Neutrophil (primary cell): ENCODE measurements around the gene MAGEB1.

Experiments used
- H3K27ac ChIP-seq: fragments of 200-600 bp; sonication (generic); 2 replicates; pipeline ENCODE4 v1.5.1; 2016; ENCODE audit warnings: mild to moderate bottlenecking, moderate library complexity
- H3K27me3 ChIP-seq: fragments of 200-600 bp; sonication (generic); 2 replicates; pipeline ENCODE4 v1.6.0; 2016; ENCODE audit warnings: mild to moderate bottlenecking
- H3K36me3 ChIP-seq: fragments of 200-600 bp; sonication (generic); 2 replicates; pipeline ENCODE4 v1.5.1; 2017
- H3K4me1 ChIP-seq, 2 experiments: fragments of 200-600 bp in 1 of 2; sonication (generic) in 1 of 2; 1 replicate in 1 of 2; 2 replicates in 1 of 2; pipeline versions ENCODE4 v1.5.1 to v1.6.1; 2013 to 2016; ENCODE audit warnings: low read depth in 1 of 2, low read length in 1 of 2, mild to moderate bottlenecking in 1 of 2, moderate library complexity in 1 of 2; ENCODE audit not compliant: control insufficient read depth in 1 of 2, insufficient read depth in 1 of 2
- H3K4me3 ChIP-seq, 2 experiments: fragments of 200-600 bp in 1 of 2; sonication (generic) in 1 of 2; 1 replicate in 1 of 2; 2 replicates in 1 of 2; pipeline ENCODE4 v1.5.1; 2013 to 2016; ENCODE audit warnings: low read depth in 1 of 2, low read length in 1 of 2, mild to moderate bottlenecking in 1 of 2, moderate library complexity in 1 of 2
- H3K9me3 ChIP-seq: fragments of 200-600 bp; sonication (generic); 2 replicates; pipeline ENCODE4 v1.5.1; 2016
- CTCF ChIP-seq: fragments of 200-600 bp; sonication (generic); IDR thresholded peaks from 2 replicates; pipeline ENCODE4 v1.5.1; 2016; ENCODE audit warnings: antibody characterized with exemption

The MAGEB1 gene

DNA sequence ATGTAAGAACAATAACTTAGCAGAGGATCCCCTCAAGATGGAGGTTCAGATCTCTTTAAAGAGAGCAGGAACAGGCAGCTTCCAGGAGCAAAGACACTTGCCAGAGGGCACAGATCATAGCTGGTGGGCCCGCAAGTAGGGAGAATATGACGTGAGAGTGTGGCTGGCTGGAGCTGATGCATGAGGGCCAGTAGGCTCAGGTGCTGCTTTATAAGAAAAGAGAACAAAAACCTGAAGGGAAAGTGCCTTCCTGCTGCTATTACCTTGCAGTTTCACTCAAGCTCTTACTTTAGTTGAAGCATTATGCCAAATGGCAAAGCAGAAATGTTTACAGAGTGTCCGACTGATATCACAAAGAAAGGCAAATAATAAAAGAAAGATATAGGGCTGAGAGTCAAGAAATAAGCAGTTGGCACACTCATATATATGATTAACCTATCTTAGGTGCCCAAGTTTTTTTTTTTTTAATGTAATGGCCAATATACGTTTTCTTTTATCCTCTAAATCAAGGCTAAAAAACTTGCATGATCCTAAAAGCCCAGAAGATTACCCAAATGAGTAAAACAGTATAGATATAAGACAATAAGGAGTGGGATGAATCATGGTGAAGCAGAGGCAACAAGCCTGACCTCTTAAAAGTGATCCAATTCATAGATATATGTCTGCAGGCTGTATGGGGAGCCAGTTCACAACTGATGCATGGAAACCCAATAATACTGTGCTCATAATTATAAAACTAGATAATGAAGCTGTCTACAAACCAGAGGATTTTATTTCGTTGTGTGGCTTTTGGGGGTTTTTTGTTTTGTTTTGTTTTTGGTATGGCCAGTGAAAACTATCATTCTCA lies 49.7 kb downstream of the MAGEB1 start:
- H3K4me1 ChIP-seq, result no peaks in the 10 kb centered on the region
- H3K9me3 ChIP-seq, result no peaks in the 10 kb centered on the region
- no peak overlapping the region for H3K27ac ChIP-seq
- H3K27me3 ChIP-seq, result no peaks in the 10 kb centered on the region
- H3K36me3 ChIP-seq, result no peaks in the 10 kb centered on the region
- TF ChIP-seq CTCF, result no peak
- H3K4me3 ChIP-seq, result no peak overlapping the region

GRCh38 chrX:30301208-30301607 lies 54.3 kb downstream of the MAGEB1 start:
- Histone ChIP-seq H3K27me3 (peaks cover 3% of the 10 kb centered on the region), H3K4me1 (no peaks in the 10 kb centered on the region), H3K36me3 (no peaks in the 10 kb centered on the region), H3K9me3 (no peaks in the 10 kb centered on the region), H3K27ac (no peak overlapping the region), H3K4me3 (no peak overlapping the region)
- no peak for TF ChIP-seq CTCF
